A549 (cell line): ENCODE results near the gene PDZD2.
"Not testable (repeated sequence)": the region's sequence is repeated elsewhere in the genome, so short reads cannot be mapped to it uniquely, and the experiment has no call there.

Experiments used
- CTCF ChIP-seq: fragments of >200 bp; sonication (Bioruptor Twin); formaldehyde crosslinking; IDR thresholded peaks from 3 replicates; pipeline ENCODE4 v1.5.1; 2016
- EHMT2 ChIP-seq: fragments of 200-600 bp; sonication (generic); IDR thresholded peaks from 2 replicates; pipeline ENCODE4 v1.6.1; 2016; ENCODE audit warnings: antibody characterized with exemption, low read depth, mild to moderate bottlenecking, moderate library complexity
- JUN ChIP-seq, 2 experiments: fragments of >200 bp; sonication (Bioruptor Twin); formaldehyde crosslinking; IDR thresholded peaks; 2 replicates in 1 of 2; 3 replicates in 1 of 2; pipeline ENCODE4 v1.6.1; 2016 to 2017
- MAZ ChIP-seq: fragments of 150-350 bp; IDR thresholded peaks from 2 replicates; pipeline ENCODE4 v1.6.1; 2014; ENCODE audit warnings: antibody characterized with exemption, low read depth, low read length, borderline replicate concordance
- NR3C1 ChIP-seq: fragments of >200 bp; sonication (Bioruptor Twin); formaldehyde crosslinking; IDR thresholded peaks from 3 replicates; pipeline ENCODE4 v1.6.1; 2017
- POLR2A ChIP-seq: IDR thresholded peaks from 2 replicates; pipeline ENCODE4 v1.6.1; 2012; ENCODE audit warnings: mild to moderate bottlenecking, low read length
- RAD21 ChIP-seq, 2 experiments: fragments of >200 bp in 1 of 2; sonication (Bioruptor Twin) in 1 of 2; formaldehyde crosslinking in 1 of 2; IDR thresholded peaks in 1 of 2; conservative IDR thresholded peaks in 1 of 2; 2 replicates in 1 of 2; 3 replicates in 1 of 2; pipeline ENCODE4 v1.6.1; 2012 to 2018; ENCODE audit warnings: inconsistent platforms in 1 of 2
- SREBF2 ChIP-seq: fragments of 450-650 bp; IDR thresholded peaks from 2 replicates; pipeline ENCODE4 v1.6.1; 2014; ENCODE audit warnings: mild to moderate bottlenecking, moderate library complexity

- TF ChIP-seq SREBF2; CTCF; POLR2A; NR3C1; EHMT2; JUN (IDR thresholded peaks at IDR 0.05); RAD21 (conservative IDR thresholded peaks at IDR 0.05 in 1 of 2, IDR thresholded peaks at IDR 0.05 in 1 of 2); MAZ: not testable (repeated sequence)
Observed at GRCh38 chr5:31728806-31729205, 89.9 kb downstream of the PDZD2 start.
